HepG2 (cell line): Measurements from ENCODE around the gene GNRH2. TPM values are rescaled to one million over a fixed set of nuclear protein-coding genes. Genes with fewer than 3 reads are reported as not detected.

Experiments used
- ATAC-seq: fragments of 200-7000 bp; cut with Tn5 transposase; 3 replicates; pipeline ENCODE4 v1.9.1; 2020; ENCODE audit warnings: mild to moderate bottlenecking, moderate library complexity
- BruUV-seq: library from RNA; stranded (reverse); fragments of 400-500 nt; replicated peaks from 2 replicates; lab custom pipeline; 2021; lab: Mats Ljungman, UMichigan
- CTCF ChIA-PET: fragments of 300-600 bp; formaldehyde crosslinking; extraction: SDS; loops from one replicate; lab custom pipeline; 2021; ENCODE audit warnings: low total read pairs, inconsistent platforms, low intra/inter-chr PET ratio; lab: Yijun Ruan, JAX
- POLR2A ChIA-PET: fragments of 350-600 bp; sonication (Branson Sonifier 250); formaldehyde crosslinking; loops from one replicate; lab custom pipeline; 2020; ENCODE audit warnings: antibody characterized with exemption, inconsistent platforms; lab: Yijun Ruan, JAX
- DNase-seq: peaks from one replicate; pipeline ENCODE4 v3.0.0-alpha.2; 2015; ENCODE audit warnings: low spot score
- FAIRE-seq: peaks from 3 replicates; lab custom pipeline; 2011; peaks lifted over from hg19 to GRCh38; lab: Jason Lieb, UNC
- H2AFZ ChIP-seq: one replicate; pipeline ENCODE4 v1.6.1; 2011; ENCODE audit warnings: low read length, inconsistent platforms
- H3K27ac ChIP-seq: fragments of 300-600 bp; 3 replicates; pipeline ENCODE4 v1.8.0; 2011; ENCODE audit warnings: mixed run types, mild to moderate bottlenecking, mixed read lengths, low read length, inconsistent platforms; ENCODE audit not compliant: insufficient read depth; ENCODE audit errors: extremely low read length
- H3K27me3 ChIP-seq, 2 experiments: fragments of 200-600 bp in 1 of 2; 2 replicates in 1 of 2; 3 replicates in 1 of 2; pipeline versions ENCODE4 v1.6.0 to v1.8.0; 2011; ENCODE audit warnings: low read length in 2 of 2, mild to moderate bottlenecking in 2 of 2, moderate library complexity in 2 of 2, inconsistent platforms in 1 of 2; ENCODE audit not compliant: insufficient read depth in 2 of 2, control insufficient read depth in 1 of 2
- H3K36me3 ChIP-seq, 2 experiments: fragments of 200-600 bp in 1 of 2; replicated peaks in 1 of 2; 2 replicates in 1 of 2; 3 replicates in 1 of 2; pipeline versions ENCODE4 v1.5.1 to v1.8.0; 2011; ENCODE audit warnings: low read length in 2 of 2, inconsistent platforms in 1 of 2; ENCODE audit not compliant: insufficient read depth in 2 of 2, control insufficient read depth in 1 of 2
- H3K4me1 ChIP-seq: 2 replicates; pipeline ENCODE4 v1.5.1; 2012; ENCODE audit warnings: low read length, inconsistent platforms; ENCODE audit not compliant: insufficient read depth
- H3K4me2 ChIP-seq: 2 replicates; pipeline ENCODE4 v1.6.0; 2011; ENCODE audit warnings: low read depth, low read length, inconsistent platforms
- H3K4me3 ChIP-seq, 3 experiments: fragments of 200-600 bp in 1 of 3; sonication (generic), shearing (Covaris generic) in 1 of 3; replicated peaks in 1 of 3; 2 replicates each; pipeline ENCODE4 v1.5.1; 2011 to 2016; ENCODE audit warnings: low read length in 3 of 3, inconsistent platforms in 2 of 3, low read depth in 2 of 3, mild to moderate bottlenecking in 2 of 3, control low read depth in 1 of 3, mixed read lengths in 1 of 3; ENCODE audit not compliant: insufficient read depth in 1 of 3
- H3K79me2 ChIP-seq: one replicate; pipeline ENCODE4 v1.6.1; 2011; ENCODE audit warnings: low read length, inconsistent platforms; ENCODE audit not compliant: insufficient read depth
- H3K9ac ChIP-seq: 2 replicates; pipeline ENCODE4 v1.6.0; 2011; ENCODE audit warnings: mild to moderate bottlenecking, low read depth, low read length, inconsistent platforms; ENCODE audit not compliant: insufficient read depth
- H3K9me3 ChIP-seq: 2 replicates; pipeline ENCODE4 v1.5.1; 2012; ENCODE audit warnings: mild to moderate bottlenecking, low read length
- H4K20me1 ChIP-seq: 2 replicates; pipeline ENCODE4 v1.6.0; 2011; ENCODE audit warnings: inconsistent platforms, mild to moderate bottlenecking, low read length, moderate library complexity; ENCODE audit not compliant: insufficient read depth
- AKAP8 ChIP-seq: sonication (generic); formaldehyde crosslinking; IDR thresholded peaks from 2 replicates; pipeline ENCODE4 v1.5.1; 2020; ENCODE audit warnings: mild to moderate bottlenecking, missing genetic modification reagents
- CENPT ChIP-seq: sonication (generic); formaldehyde crosslinking; IDR thresholded peaks from 2 replicates; pipeline ENCODE4 v1.8.0; 2022; ENCODE audit warnings: low read depth, mild to moderate bottlenecking, moderate library complexity, missing genetic modification reagents
- ETS1 ChIP-seq: sonication (generic); formaldehyde crosslinking; IDR thresholded peaks from 2 replicates; pipeline ENCODE4 v1.4.0; 2020; ENCODE audit warnings: missing genetic modification reagents
- GATAD1 ChIP-seq: IDR thresholded peaks from 2 replicates; pipeline ENCODE4 v1.6.1; 2016; ENCODE audit warnings: missing genetic modification reagents, missing compliant biosample characterization
- GFI1 ChIP-seq: sonication (generic); formaldehyde crosslinking; IDR thresholded peaks from 2 replicates; pipeline ENCODE4 v1.5.0; 2020; ENCODE audit warnings: missing genetic modification reagents, mild to moderate bottlenecking, borderline replicate concordance
- HNF4A ChIP-seq: sonication (generic); formaldehyde crosslinking; IDR thresholded peaks from 2 replicates; pipeline ENCODE4 v1.4.0; 2020; ENCODE audit warnings: missing genetic modification reagents
- ISX ChIP-seq: sonication (generic); formaldehyde crosslinking; conservative IDR thresholded peaks from 2 replicates; pipeline ENCODE4 v1.5.0; 2020; ENCODE audit warnings: missing genetic modification reagents
- LRRFIP1 ChIP-seq: sonication (generic); formaldehyde crosslinking; conservative IDR thresholded peaks from 2 replicates; pipeline ENCODE4 v1.4.0; 2020; ENCODE audit warnings: missing genetic modification reagents
- MATR3 ChIP-seq: sonication (generic); formaldehyde crosslinking; IDR thresholded peaks from 2 replicates; pipeline ENCODE4 v1.4.0; 2020; ENCODE audit warnings: missing genetic modification reagents
- MED8 ChIP-seq: sonication (generic); formaldehyde crosslinking; IDR thresholded peaks from 2 replicates; pipeline ENCODE4 v1.8.1; 2023; ENCODE audit warnings: mild to moderate bottlenecking, missing genetic modification reagents; ENCODE audit not compliant: insufficient replicate concordance
- MTF2 ChIP-seq: sonication (generic); formaldehyde crosslinking; IDR thresholded peaks from 2 replicates; pipeline ENCODE4 v1.5.0; 2020; ENCODE audit warnings: missing genetic modification reagents, borderline replicate concordance
- NFE2L1 ChIP-seq: sonication (generic); formaldehyde crosslinking; IDR thresholded peaks from 2 replicates; pipeline ENCODE4 v1.4.0; 2020; ENCODE audit warnings: missing genetic modification reagents, mild to moderate bottlenecking, borderline replicate concordance
- NR3C1 ChIP-seq: sonication (generic); formaldehyde crosslinking; IDR thresholded peaks from 2 replicates; pipeline ENCODE4 v1.4.0; 2020; ENCODE audit warnings: missing genetic modification reagents
- PAWR ChIP-seq: sonication (generic); formaldehyde crosslinking; IDR thresholded peaks from 2 replicates; pipeline ENCODE4 v1.4.0; 2020; ENCODE audit warnings: missing genetic modification reagents, mild to moderate bottlenecking, borderline replicate concordance
- RFX5 ChIP-seq: IDR thresholded peaks from 2 replicates; pipeline ENCODE4 v1.6.1; 2011; ENCODE audit warnings: low read depth, low read length, improper control_type of control experiment
- SALL1 ChIP-seq: sonication (generic); formaldehyde crosslinking; IDR thresholded peaks from 2 replicates; pipeline ENCODE4 v1.8.0; 2022; ENCODE audit warnings: mild to moderate bottlenecking, missing genetic modification reagents
- YY1 ChIP-seq: IDR thresholded peaks from 2 replicates; pipeline ENCODE4 v1.6.1; 2011; ENCODE audit warnings: low read length, low read depth, moderate library complexity, mild to moderate bottlenecking; ENCODE audit not compliant: insufficient read depth, insufficient replicate concordance
- ZMYM2 ChIP-seq: sonication (generic); formaldehyde crosslinking; IDR thresholded peaks from 2 replicates; pipeline ENCODE4 v1.8.0; 2022; ENCODE audit warnings: mild to moderate bottlenecking, missing genetic modification reagents
- ZMYM4 ChIP-seq: sonication (generic); formaldehyde crosslinking; IDR thresholded peaks from 2 replicates; pipeline ENCODE4 v1.8.1; 2023; ENCODE audit warnings: mild to moderate bottlenecking, missing genetic modification reagents
- ZNF138 ChIP-seq: sonication (generic); formaldehyde crosslinking; IDR thresholded peaks from 2 replicates; pipeline ENCODE4 v1.5.0; 2020; ENCODE audit warnings: mild to moderate bottlenecking, low read depth, missing genetic modification reagents
- ZNF251 ChIP-seq: sonication (generic); formaldehyde crosslinking; IDR thresholded peaks from 2 replicates; pipeline ENCODE4 v1.9.0; 2021; ENCODE audit warnings: mild to moderate bottlenecking, missing genetic modification reagents
- ZNF768 ChIP-seq: sonication (generic); formaldehyde crosslinking; IDR thresholded peaks from 2 replicates; pipeline ENCODE4 v1.4.0; 2020; ENCODE audit warnings: missing genetic modification reagents
- ZNF850 ChIP-seq: sonication (generic); formaldehyde crosslinking; conservative IDR thresholded peaks from 2 replicates; pipeline ENCODE4 v1.9.0; 2021; ENCODE audit warnings: mild to moderate bottlenecking, missing genetic modification reagents
- ZNF879 ChIP-seq: sonication (generic); formaldehyde crosslinking; IDR thresholded peaks from 2 replicates; pipeline ENCODE4 v1.8.1; 2023; ENCODE audit warnings: missing genetic modification reagents
- WGBS: methylation state at CpG from one replicate; pipeline ENCODE4 v1.1.6; 2017; ENCODE audit warnings: low lambda C conversion rate; 5-methylcytosine and 5-hydroxymethylcytosine counted together
- in situ Hi-C: cut with HindIII; loops from 2 replicates; pipeline ENCODE4 v1.10.0; 2017; ENCODE audit warnings: low pct_unique_long_range_greater_than_20kb; ENCODE audit not compliant: extremely low pct_ligation_motif_present
- intact Hi-C: fragments of 100-400 bp; cut with micrococcal nuclease; formaldehyde crosslinking; loops from one replicate; pipeline ENCODE4 v1.10.0; 2022; ENCODE audit not compliant: unreplicated experiment
- polyA plus RNA-seq, 8 experiments: library from polyadenylated mRNA; depleted of rRNA in 3 of 8; stranded (reverse) in 7 of 8; unstranded in 1 of 8; fragments of >200 nt; fragmentation: Illumina TruSeq in 4 of 8; extraction: Trizol in 4 of 8; gene quantifications; 2 replicates each; pipeline versions ENCODE4 v1.2.1 to v1.2.3, GENCODE V29; 2011 to 2016; ENCODE audit warnings: low read depth in 4 of 8, missing spikeins in 1 of 8, mixed read lengths in 1 of 8; ENCODE audit not compliant: insufficient read depth in 1 of 8
- total RNA-seq, 5 experiments: library from RNA; depleted of rRNA; stranded (reverse); fragments of >200 nt; fragmentation: Illumina TruSeq; extraction: Trizol; gene quantifications; 2 replicates each; pipeline ENCODE4 v1.2.3, GENCODE V29; 2016; ENCODE audit warnings: low read depth in 1 of 5
- TF ChIP-seq, protein P1 (sequence below): sonication (generic); formaldehyde crosslinking; IDR thresholded peaks from 2 replicates; pipeline ENCODE4 v1.4.0; 2020; ENCODE audit warnings: missing genetic modification reagents

Gene GNRH2
- total and polyA plus RNA-seq, 2 of the 13 experiments (the other 11 are each of a cell fraction or from before 2014, with no cell fraction given) = 0.28 TPM; not detected in 1

DNA sequence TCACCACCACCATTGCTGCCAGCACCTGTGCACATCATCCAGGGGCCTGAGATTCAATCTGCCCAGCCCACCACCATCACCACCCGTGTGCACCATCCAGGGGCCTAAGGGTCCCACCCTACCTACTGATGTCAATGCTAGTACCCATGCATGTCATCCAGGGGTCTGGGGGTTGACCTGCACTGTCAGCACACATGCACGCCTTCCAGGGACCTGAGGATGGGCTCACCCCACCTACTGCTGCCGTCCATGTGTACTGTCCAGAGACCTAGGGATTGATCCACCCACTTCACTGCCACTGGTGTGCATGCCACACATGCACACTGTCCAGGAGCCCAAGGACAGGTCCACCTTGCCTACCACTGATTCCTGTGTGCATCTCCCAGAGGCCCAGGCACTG, 16.1 kb downstream of the GNRH2 start:
- no peak overlapping the region for H3K4me2 ChIP-seq
- POLR2A ChIA-PET = no interaction called here
- 38% methylated on average over 3 of the region's 3 CpGs for WGBS
- peaks cover 0 to 3% of the 10 kb centered on the region in 2 experiments; a peak in 1 of 5 replicates for H3K27me3 ChIP-seq
- no peak overlapping the region for H2AFZ ChIP-seq
- CTCF ChIA-PET = no interaction called here
- no TSS peak for BruUV-seq
- H3K4me3 ChIP-seq = no peak overlapping the region
- no peaks in the 10 kb centered on the region for H3K36me3 ChIP-seq
- no peaks in the 10 kb centered on the region for H4K20me1 ChIP-seq
- H3K27ac ChIP-seq = no peak overlapping the region
- intact Hi-C loops = no loop called here
- H3K4me1 ChIP-seq = peaks cover 8% of the 10 kb centered on the region
- FAIRE-seq (no peak), ATAC-seq (peak; percentile 33), DNase-seq (no peak)
- H3K9ac ChIP-seq = no peak overlapping the region
- in situ Hi-C loops = loop anchor here (10.0 kb wide), 1 partner anchor 55 kb away; no protein-coding TSS in a partner anchor
- H3K9me3 ChIP-seq = no peaks in the 10 kb centered on the region
- no peaks in the 10 kb centered on the region for H3K79me2 ChIP-seq
- 0 out of 2 replicates have a peak, but pooled peaks have one; percentile 27 for TF ChIP-seq NFE2L1
- TF ChIP-seq MATR3 (CRISPR knock-in tag) = no peak
- no peak for TF ChIP-seq CENPT (CRISPR knock-in tag)
- TF ChIP-seq ZMYM4 (CRISPR knock-in tag) = no peak
- TF ChIP-seq ZNF850 (CRISPR knock-in tag) = no peak
- TF ChIP-seq ETS1 (CRISPR knock-in tag) = no peak
- no peak for TF ChIP-seq ISX (CRISPR knock-in tag)
- TF ChIP-seq YY1 = no peak
- no peak for TF ChIP-seq ZMYM2 (CRISPR knock-in tag)
- TF ChIP-seq ZNF768 (CRISPR knock-in tag) = 0 out of 2 replicates have a peak, but pooled peaks have one; percentile 22
- no peak for TF ChIP-seq GFI1 (CRISPR knock-in tag)
- no peak for TF ChIP-seq AKAP8 (CRISPR knock-in tag)
- TF ChIP-seq HNF4A = no peak
- TF ChIP-seq, protein P1, sequence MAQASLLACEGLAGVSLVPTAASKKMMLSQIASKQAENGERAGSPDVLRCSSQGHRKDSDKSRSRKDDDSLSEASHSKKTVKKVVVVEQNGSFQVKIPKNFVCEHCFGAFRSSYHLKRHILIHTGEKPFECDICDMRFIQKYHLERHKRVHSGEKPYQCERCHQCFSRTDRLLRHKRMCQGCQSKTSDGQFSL = no peak
- 0 out of 2 replicates have a peak, but pooled peaks have one; percentile 78 for TF ChIP-seq ZNF138 (CRISPR knock-in tag)
- TF ChIP-seq ZNF251 (CRISPR knock-in tag) = no peak
- no peak for TF ChIP-seq GATAD1
- no peak for TF ChIP-seq SALL1
- TF ChIP-seq ZNF879 (CRISPR knock-in tag) = no peak
- TF ChIP-seq MED8 = no peak
- no peak for TF ChIP-seq LRRFIP1 (CRISPR knock-in tag)
- no peak for TF ChIP-seq PAWR (CRISPR knock-in tag)
- no peak for TF ChIP-seq MTF2 (CRISPR knock-in tag)
- TF ChIP-seq RFX5 = no peak
- TF ChIP-seq NR3C1 = no peak
